Mesodermal cell (in vitro differentiated cells): ENCODE measurements around the gene SREBF1.

Experiments
- H3K27ac ChIP-seq: 2 replicates; pipeline ENCODE4 v1.7.0; 2013; ENCODE audit warnings: mild to moderate bottlenecking, low read depth, low read length, moderate library complexity; ENCODE audit not compliant: severe bottlenecking
- H3K36me3 ChIP-seq: 2 replicates; pipeline ENCODE4 v1.7.1; 2013; ENCODE audit warnings: mild to moderate bottlenecking, low read length, moderate library complexity; ENCODE audit not compliant: control insufficient read depth, insufficient read depth
- H3K4me1 ChIP-seq: one replicate; pipeline ENCODE4 v1.7.1; 2013; ENCODE audit warnings: mild to moderate bottlenecking, low read length; ENCODE audit not compliant: insufficient read depth, control insufficient read depth, poor library complexity, severe bottlenecking
- H3K4me3 ChIP-seq: 2 replicates; pipeline ENCODE4 v1.7.0; 2013; ENCODE audit warnings: low read length, control low read depth, mild to moderate bottlenecking; ENCODE audit not compliant: insufficient read depth, poor library complexity, severe bottlenecking; ENCODE audit errors: extremely low read depth
- H3K9me3 ChIP-seq: 2 replicates; pipeline ENCODE4 v1.7.1; 2013; ENCODE audit warnings: mild to moderate bottlenecking, low read length, moderate library complexity; ENCODE audit not compliant: control insufficient read depth
- WGBS, 2 experiments: methylation state at CpG; one replicate each; pipeline ENCODE4 v1.1.5; 2013; ENCODE audit warnings: missing lambda C conversion rate in 2 of 2; ENCODE audit not compliant: insufficient coverage in 2 of 2; 5-methylcytosine and 5-hydroxymethylcytosine counted together

The SREBF1 gene

DNA sequence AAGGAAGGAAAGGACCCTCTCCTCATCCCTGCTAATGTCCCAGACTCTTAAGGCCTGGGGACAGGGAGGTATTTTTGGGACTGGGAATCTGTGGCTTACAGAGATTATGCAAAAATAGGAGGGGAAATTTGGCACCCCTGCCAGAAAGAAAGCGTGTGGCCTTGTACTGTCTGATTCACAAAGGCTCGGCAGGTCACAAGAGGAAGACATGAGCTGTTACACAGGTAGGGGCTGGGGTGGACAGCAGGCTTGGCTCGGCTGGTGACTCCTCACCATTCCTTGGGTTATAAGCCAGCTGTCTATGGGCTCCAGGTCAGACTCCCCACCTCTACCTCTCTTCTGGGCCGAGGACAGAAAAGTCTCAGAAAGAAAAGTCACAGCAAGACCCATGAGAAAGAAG is 20.7 kb upstream of the SREBF1 start:
- no peak overlapping the region for H3K4me3 ChIP-seq
- WGBS, 2 experiments = 70 to 93% methylated on average over 3 of the region's 4 CpGs
- no peaks in the 10 kb centered on the region for H3K4me1 ChIP-seq
- no peaks in the 10 kb centered on the region for H3K36me3 ChIP-seq
- no peak overlapping the region for H3K27ac ChIP-seq
- no peaks in the 10 kb centered on the region for H3K9me3 ChIP-seq

GRCh38 chr17:17856386-17856785 is 19.6 kb upstream of the SREBF1 start:
- Histone ChIP-seq H3K4me1 (no peaks in the 10 kb centered on the region), H3K9me3 (no peaks in the 10 kb centered on the region), H3K36me3 (no peaks in the 10 kb centered on the region), H3K27ac (no peak overlapping the region), H3K4me3 (no peak overlapping the region)
- 88 to 95% methylated on average over 2 of the region's 2 CpGs for WGBS, 2 experiments

- no peak overlapping the region for H3K4me3 ChIP-seq
- H3K9me3 ChIP-seq = no peaks in the 10 kb centered on the region
- WGBS, 2 experiments = 78 to 93% methylated on average over 1 to 3 of the region's 3 CpGs
- H3K36me3 ChIP-seq = no peaks in the 10 kb centered on the region
- no peaks in the 10 kb centered on the region for H3K4me1 ChIP-seq
- H3K27ac ChIP-seq = no peak overlapping the region
Measured at GRCh38 chr17:17855976-17856375, 19.2 kb upstream of the SREBF1 start.

GRCh38 chr17:17853811-17854447 is 17.1 kb upstream of the SREBF1 start:
- 93 to 100% methylated on average over 1 to 3 of the region's 8 CpGs for WGBS, 2 experiments
- Histone ChIP-seq H3K36me3 (no peaks in the 10 kb centered on the region), H3K9me3 (no peaks in the 10 kb centered on the region), H3K4me1 (peaks cover 5% of the 10 kb centered on the region), H3K4me3 (no peak overlapping the region), H3K27ac (no peak overlapping the region)

GRCh38 chr17:17852930-17853329 is 16.1 kb upstream of the SREBF1 start:
- Histone ChIP-seq H3K4me1 (peaks cover 10% of the 10 kb centered on the region), H3K36me3 (no peaks in the 10 kb centered on the region), H3K27ac (no peak overlapping the region), H3K9me3 (no peaks in the 10 kb centered on the region), H3K4me3 (no peak overlapping the region)
- 94 to 100% methylated on average over 3 of the region's 3 CpGs for WGBS, 2 experiments

GRCh38 chr17:17851103-17852002 is 14.6 kb upstream of the SREBF1 start:
- no peak overlapping the region for H3K27ac ChIP-seq
- 85 to 89% methylated on average over 16 to 18 of the region's 21 CpGs for WGBS, 2 experiments
- H3K4me3 ChIP-seq = no peak overlapping the region
- no peaks in the 10 kb centered on the region for H3K9me3 ChIP-seq
- peaks cover 10% of the 10 kb centered on the region for H3K4me1 ChIP-seq
- no peaks in the 10 kb centered on the region for H3K36me3 ChIP-seq

GRCh38 chr17:17849845-17850373 is 13.1 kb upstream of the SREBF1 start:
- WGBS, 2 experiments = 100% methylated on average over 1 of the region's 2 CpGs; no CpG with 5 or more reads in 1 of the 2 experiments
- Histone ChIP-seq H3K4me3 (no peak overlapping the region), H3K9me3 (no peaks in the 10 kb centered on the region), H3K4me1 (peaks cover 10% of the 10 kb centered on the region), H3K36me3 (no peaks in the 10 kb centered on the region), H3K27ac (no peak overlapping the region)

GRCh38 chr17:17849147-17849820 is 12.5 kb upstream of the SREBF1 start:
- Histone ChIP-seq H3K9me3 (no peaks in the 10 kb centered on the region), H3K4me3 (no peak overlapping the region), H3K36me3 (no peaks in the 10 kb centered on the region), H3K4me1 (peaks cover 10% of the 10 kb centered on the region), H3K27ac (no peak overlapping the region)
- WGBS, 2 experiments = 89 to 90% methylated on average over 4 of the region's 5 CpGs

DNA sequence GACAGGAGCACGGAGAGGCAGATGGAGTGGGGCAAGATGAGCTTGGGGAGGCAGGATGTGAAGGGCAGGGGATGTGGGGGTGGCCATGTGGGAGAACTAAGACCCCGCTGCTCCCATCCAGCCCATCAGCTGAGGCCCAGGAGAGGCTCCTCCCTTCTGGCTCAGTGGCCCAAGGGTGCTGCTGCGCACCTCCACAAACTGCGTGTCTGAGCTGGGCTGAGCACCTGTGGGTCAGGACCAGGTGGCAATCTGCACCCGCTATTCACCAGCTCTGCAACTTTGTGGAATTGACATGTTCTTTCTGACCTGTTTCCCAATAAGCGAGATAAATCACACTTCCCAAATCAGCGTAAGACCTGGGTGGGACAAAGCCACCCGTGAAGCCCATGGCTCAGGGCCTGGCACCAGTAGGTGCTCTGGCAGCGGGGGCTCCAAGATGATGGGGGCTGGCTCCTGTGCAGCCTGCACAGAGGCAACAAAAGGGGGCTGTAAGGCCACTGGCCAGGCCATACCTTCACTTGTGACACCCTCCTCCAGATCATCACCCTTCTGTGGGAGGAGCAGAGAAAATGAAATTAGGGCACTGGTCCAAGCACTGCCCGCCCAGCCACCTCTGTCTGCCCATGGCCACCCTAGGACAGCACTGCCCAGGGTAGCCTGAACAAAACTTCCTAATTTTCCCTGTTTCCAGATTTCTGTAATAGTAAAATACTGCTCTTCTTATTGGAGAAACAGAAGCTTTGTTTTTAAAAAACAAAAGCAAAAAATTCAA is 11.7 kb upstream of the SREBF1 start:
- 98 to 99% methylated on average over 8 of the region's 10 CpGs for WGBS, 2 experiments

GRCh38 chr17:17847726-17848125 is 10.9 kb upstream of the SREBF1 start:
- Histone ChIP-seq H3K4me3 (no peak overlapping the region), H3K36me3 (no peaks in the 10 kb centered on the region), H3K9me3 (no peaks in the 10 kb centered on the region), H3K4me1 (peaks cover 10% of the 10 kb centered on the region), H3K27ac (no peak overlapping the region)
- WGBS, 2 experiments = 73% methylated on average over 1 of the region's 5 CpGs; no CpG with 5 or more reads in 1 of the 2 experiments

More for the DNA sequence above, 11.7 kb upstream of the SREBF1 start:
- Histone ChIP-seq H3K4me3 (no peak overlapping the region), H3K36me3 (no peaks in the 10 kb centered on the region), H3K4me1 (peaks cover 10% of the 10 kb centered on the region), H3K27ac (no peak overlapping the region), H3K9me3 (no peaks in the 10 kb centered on the region)
